B cell (primary cell): ENCODE data around the gene PXDC1.

Source experiments
- CTCF ChIP-seq: fragments of 200-600 bp; IDR thresholded peaks from one replicate; pipeline ENCODE4 v1.8.0; 2022; ENCODE audit warnings: antibody characterized with exemption, mild to moderate bottlenecking
- EZH2 ChIP-seq: IDR thresholded peaks from 2 replicates; pipeline ENCODE4 v1.6.1; 2012; ENCODE audit warnings: borderline replicate concordance, low read depth, mild to moderate bottlenecking, moderate library complexity, low read length; ENCODE audit not compliant: insufficient read depth, poor library complexity, severe bottlenecking

GRCh38 chr6:3715285-3715684 is 36.2 kb downstream of the PXDC1 start:
- TF ChIP-seq CTCF (no peak), EZH2 (no peak)
